ENCODE measurements around the gene EIF4G3.

EIF4G3 gene

DNA sequence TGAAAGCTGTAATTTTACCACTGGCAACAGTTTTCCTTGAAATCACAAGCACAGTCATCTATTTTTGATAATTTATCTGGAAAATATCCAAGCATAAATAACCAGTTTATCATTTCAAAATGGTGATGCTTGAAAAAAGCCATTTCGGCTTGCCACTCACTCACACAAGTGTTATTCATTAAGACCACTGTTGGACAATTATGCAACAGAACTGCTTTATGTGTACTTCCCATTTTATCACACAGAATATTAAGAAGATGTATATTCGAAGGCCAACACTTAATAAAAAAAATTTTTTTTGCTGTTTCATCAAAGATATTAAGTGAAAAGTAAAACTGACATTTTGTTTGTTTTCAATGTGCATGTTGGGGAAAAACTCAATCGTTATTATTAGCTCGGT lies 62.3 kb downstream of the EIF4G3 start:
- no peaks in the 10 kb centered on the region for H4K20me1 ChIP-seq (ENCODE audit: insufficient read depth)
- H3K36me3 ChIP-seq (ENCODE audit: insufficient read depth): no peaks in the 10 kb centered on the region
- no peaks in the 10 kb centered on the region for H3K27me3 ChIP-seq (ENCODE audit: insufficient read depth, low read depth)
- H3K4me1 ChIP-seq (ENCODE audit: low read depth, poor library complexity, severe bottlenecking): no peaks in the 10 kb centered on the region
- no peak overlapping the region for H3K9ac ChIP-seq
- no peak overlapping the region for H3K4me2 ChIP-seq
- TF ChIP-seq CTCF (conservative IDR thresholded peaks at IDR 0.05; ENCODE audit: low read depth, low read length): no peak
- H3K4me3 ChIP-seq (IDR thresholded peaks at IDR 0.05; ENCODE audit: insufficient read depth, low read depth, low read length): no peak overlapping the region
- no peaks in the 10 kb centered on the region for H3K79me2 ChIP-seq (ENCODE audit: insufficient read depth, low read depth)
- H3K27ac ChIP-seq: no peak overlapping the region
- no peak overlapping the region for H2AFZ ChIP-seq (ENCODE audit: low read depth)

GRCh38 chr1:21110163-21110562 lies 66.5 kb downstream of the EIF4G3 start:
- Histone ChIP-seq H2AFZ (ENCODE audit: low read depth) (no peak overlapping the region), H3K27ac (no peak overlapping the region), H3K79me2 (ENCODE audit: insufficient read depth, low read depth) (no peaks in the 10 kb centered on the region), H4K20me1 (ENCODE audit: insufficient read depth) (no peaks in the 10 kb centered on the region), H3K4me2 (no peak overlapping the region), H3K36me3 (ENCODE audit: insufficient read depth) (no peaks in the 10 kb centered on the region), H3K4me1 (ENCODE audit: low read depth, poor library complexity, severe bottlenecking) (no peaks in the 10 kb centered on the region), H3K27me3 (ENCODE audit: insufficient read depth, low read depth) (no peaks in the 10 kb centered on the region), H3K4me3 (IDR thresholded peaks at IDR 0.05; ENCODE audit: insufficient read depth, low read depth, low read length) (no peak overlapping the region), H3K9ac (no peak overlapping the region)
- no peak for TF ChIP-seq CTCF (conservative IDR thresholded peaks at IDR 0.05; ENCODE audit: low read depth, low read length)

DNA sequence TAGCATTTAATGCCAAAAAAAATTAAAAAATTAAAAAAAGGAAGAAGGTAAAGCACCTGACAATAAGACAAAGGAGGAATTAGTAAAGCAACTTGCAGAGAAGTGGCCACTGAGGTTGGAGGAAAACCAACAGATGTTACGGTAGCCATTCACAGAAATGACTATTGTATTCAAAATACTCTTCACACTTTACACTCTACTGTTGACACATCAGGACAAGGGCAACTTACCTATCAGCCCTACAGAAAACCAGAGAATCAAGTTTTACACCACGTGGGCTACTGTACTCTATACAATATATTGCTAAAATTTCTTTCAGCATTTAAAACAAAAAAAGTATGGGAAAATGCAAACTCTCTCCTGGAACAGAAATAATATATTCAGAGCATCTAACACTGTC lies 70.0 kb downstream of the EIF4G3 start:
- Histone ChIP-seq H3K4me3 (IDR thresholded peaks at IDR 0.05; ENCODE audit: insufficient read depth, low read depth, low read length) (no peak overlapping the region), H3K9ac (no peak overlapping the region), H3K27me3 (ENCODE audit: insufficient read depth, low read depth) (no peaks in the 10 kb centered on the region), H3K79me2 (ENCODE audit: insufficient read depth, low read depth) (no peaks in the 10 kb centered on the region), H3K36me3 (ENCODE audit: insufficient read depth) (no peaks in the 10 kb centered on the region), H3K4me2 (no peak overlapping the region), H3K27ac (no peak overlapping the region), H2AFZ (ENCODE audit: low read depth) (no peak overlapping the region), H3K4me1 (ENCODE audit: low read depth, poor library complexity, severe bottlenecking) (no peaks in the 10 kb centered on the region), H4K20me1 (ENCODE audit: insufficient read depth) (no peaks in the 10 kb centered on the region)
- no peak for TF ChIP-seq CTCF (conservative IDR thresholded peaks at IDR 0.05; ENCODE audit: low read depth, low read length)

DNA sequence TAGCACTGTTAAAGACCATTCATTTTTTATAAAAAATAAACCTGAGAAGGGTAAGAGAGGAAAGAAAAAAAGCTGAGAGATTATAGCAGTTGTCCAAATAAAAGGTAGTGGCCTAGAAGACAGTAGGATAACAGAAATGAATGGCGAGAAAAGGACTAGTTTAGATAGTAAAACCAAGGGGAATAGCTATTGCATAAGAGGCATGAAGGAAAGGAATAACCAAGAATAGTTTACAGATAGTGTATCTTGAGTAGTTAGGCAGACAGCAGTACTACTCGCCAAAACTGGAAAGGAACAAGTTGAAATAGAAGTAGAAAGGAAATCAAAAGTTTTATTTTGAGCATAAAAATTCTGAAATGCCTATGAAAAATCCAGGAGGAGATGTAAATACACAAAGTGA lies 70.5 kb downstream of the EIF4G3 start:
- Histone ChIP-seq H4K20me1 (ENCODE audit: insufficient read depth) (no peaks in the 10 kb centered on the region), H3K4me3 (IDR thresholded peaks at IDR 0.05; ENCODE audit: insufficient read depth, low read depth, low read length) (no peak overlapping the region), H3K27ac (no peak overlapping the region), H2AFZ (ENCODE audit: low read depth) (no peak overlapping the region), H3K79me2 (ENCODE audit: insufficient read depth, low read depth) (no peaks in the 10 kb centered on the region), H3K27me3 (ENCODE audit: insufficient read depth, low read depth) (no peaks in the 10 kb centered on the region), H3K4me1 (ENCODE audit: low read depth, poor library complexity, severe bottlenecking) (no peaks in the 10 kb centered on the region), H3K9ac (no peak overlapping the region), H3K36me3 (ENCODE audit: insufficient read depth) (no peaks in the 10 kb centered on the region), H3K4me2 (no peak overlapping the region)
- TF ChIP-seq CTCF (conservative IDR thresholded peaks at IDR 0.05; ENCODE audit: low read depth, low read length): no peak

GRCh38 chr1:21105807-21106206 lies 70.9 kb downstream of the EIF4G3 start:
- TF ChIP-seq CTCF (conservative IDR thresholded peaks at IDR 0.05; ENCODE audit: low read depth, low read length): no peak
- no peak overlapping the region for H3K4me3 ChIP-seq (IDR thresholded peaks at IDR 0.05; ENCODE audit: insufficient read depth, low read depth, low read length)
- H2AFZ ChIP-seq (ENCODE audit: low read depth): no peak overlapping the region
- no peaks in the 10 kb centered on the region for H3K4me1 ChIP-seq (ENCODE audit: low read depth, poor library complexity, severe bottlenecking)
- H3K27me3 ChIP-seq (ENCODE audit: insufficient read depth, low read depth): no peaks in the 10 kb centered on the region
- H3K4me2 ChIP-seq: no peak overlapping the region
- H3K27ac ChIP-seq: no peak overlapping the region
- no peaks in the 10 kb centered on the region for H3K36me3 ChIP-seq (ENCODE audit: insufficient read depth)
- no peak overlapping the region for H3K9ac ChIP-seq
- H4K20me1 ChIP-seq (ENCODE audit: insufficient read depth): no peaks in the 10 kb centered on the region
- H3K79me2 ChIP-seq (ENCODE audit: insufficient read depth, low read depth): no peaks in the 10 kb centered on the region
